Trophoblast cell (in vitro differentiated cells and primary cell): ENCODE results near the gene DNAH10.
"Not testable (repeated sequence)": the region's sequence is repeated elsewhere in the genome, so short reads cannot be mapped to it uniquely, and the experiment has no call there.

Experiments used
- DNase-seq, 2 donors: peaks; one replicate each; pipeline ENCODE4 v3.0.0-alpha.2; 2016
- H2AFZ ChIP-seq: 2 replicates; pipeline ENCODE4 v1.6.1; 2013; ENCODE audit warnings: low read length, moderate library complexity, mild to moderate bottlenecking; ENCODE audit not compliant: insufficient read depth, poor library complexity
- H2AK5ac ChIP-seq: 2 replicates; pipeline ENCODE4 v1.6.1; 2013; ENCODE audit warnings: mild to moderate bottlenecking, low read length
- H2BK120ac ChIP-seq: 2 replicates; pipeline ENCODE4 v1.6.1; 2013; ENCODE audit warnings: low read length, mild to moderate bottlenecking, moderate library complexity; ENCODE audit not compliant: insufficient read depth, poor library complexity
- H2BK12ac ChIP-seq: 2 replicates; pipeline ENCODE4 v1.6.1; 2013; ENCODE audit warnings: mild to moderate bottlenecking, low read length, moderate library complexity
- H2BK5ac ChIP-seq: 2 replicates; pipeline ENCODE4 v1.6.1; 2013; ENCODE audit warnings: low read length, low read depth, moderate library complexity, mild to moderate bottlenecking; ENCODE audit not compliant: poor library complexity
- H3K14ac ChIP-seq: 2 replicates; pipeline ENCODE4 v1.6.1; 2013; ENCODE audit warnings: mild to moderate bottlenecking, low read length
- H3K18ac ChIP-seq: 2 replicates; pipeline ENCODE4 v1.6.1; 2013; ENCODE audit warnings: mild to moderate bottlenecking, low read length
- H3K23ac ChIP-seq: 2 replicates; pipeline ENCODE4 v1.6.1; 2013; ENCODE audit warnings: low read length
- H3K27ac ChIP-seq: 2 replicates; pipeline ENCODE4 v1.5.1; 2013; ENCODE audit warnings: low read depth, mild to moderate bottlenecking, inconsistent platforms, low read length, moderate library complexity
- H3K27me3 ChIP-seq: 2 replicates; pipeline ENCODE4 v1.6.1; 2013; ENCODE audit warnings: inconsistent platforms, mild to moderate bottlenecking, low read length, moderate library complexity; ENCODE audit not compliant: insufficient read depth
- H3K36me3 ChIP-seq, 2 experiments: 1 replicate in 1 of 2; 2 replicates in 1 of 2; pipeline ENCODE4 v1.6.1; 2013; ENCODE audit warnings: low read length in 2 of 2, mild to moderate bottlenecking in 2 of 2, moderate library complexity in 1 of 2; ENCODE audit not compliant: insufficient read depth in 2 of 2, control insufficient read depth in 1 of 2
- H3K4ac ChIP-seq: 2 replicates; pipeline ENCODE4 v1.6.1; 2013; ENCODE audit warnings: low read depth, mild to moderate bottlenecking, low read length, moderate library complexity
- H3K4me1 ChIP-seq, 2 experiments: 1 replicate in 1 of 2; 2 replicates in 1 of 2; pipeline ENCODE4 v1.6.1; 2013; ENCODE audit warnings: low read length in 2 of 2, mild to moderate bottlenecking in 2 of 2, moderate library complexity in 1 of 2; ENCODE audit not compliant: insufficient read depth in 2 of 2, control insufficient read depth in 1 of 2
- H3K4me2 ChIP-seq: 2 replicates; pipeline ENCODE4 v1.6.1; 2013; ENCODE audit warnings: inconsistent platforms, mild to moderate bottlenecking, low read length, moderate library complexity
- H3K4me3 ChIP-seq: 2 replicates; pipeline ENCODE4 v1.5.1; 2013; ENCODE audit warnings: mild to moderate bottlenecking, low read depth, low read length, inconsistent platforms
- H3K79me1 ChIP-seq: one replicate; pipeline ENCODE4 v1.6.1; 2013; ENCODE audit warnings: low read length
- H3K79me2 ChIP-seq: 2 replicates; pipeline ENCODE4 v1.6.1; 2013; ENCODE audit warnings: low read length, mild to moderate bottlenecking; ENCODE audit not compliant: control insufficient read depth, insufficient read depth, poor library complexity
- H3K9ac ChIP-seq: 2 replicates; pipeline ENCODE4 v1.6.1; 2013; ENCODE audit warnings: mild to moderate bottlenecking, low read length
- H3K9me3 ChIP-seq: 2 replicates; pipeline ENCODE4 v1.6.1; 2013; ENCODE audit warnings: low read depth, mild to moderate bottlenecking, control low read depth, inconsistent platforms, low read length; ENCODE audit not compliant: insufficient read depth
- H4K12ac ChIP-seq: 2 replicates; pipeline ENCODE4 v1.6.1; 2013; ENCODE audit warnings: low read depth, mild to moderate bottlenecking, low read length, moderate library complexity
- H4K8ac ChIP-seq: 2 replicates; pipeline ENCODE4 v1.6.1; 2013; ENCODE audit warnings: low read depth, mild to moderate bottlenecking, low read length, moderate library complexity
- H4K91ac ChIP-seq: one replicate; pipeline ENCODE4 v1.6.1; 2013; ENCODE audit warnings: low read depth, mild to moderate bottlenecking, low read length, moderate library complexity
- WGBS: extraction: QIAGEN DNeasy Blood & Tissue Kit; methylation state at CpG from one replicate; pipeline ENCODE4 v1.1.7; 2013; ENCODE audit warnings: missing lambda C conversion rate; ENCODE audit not compliant: insufficient read length, insufficient coverage; ENCODE audit errors: extremely low coverage; 5-methylcytosine and 5-hydroxymethylcytosine counted together

DNAH10 gene

GRCh38 chr12:123947531-123947930, 185.4 kb downstream of the DNAH10 start:
- not testable (repeated sequence) for H3K79me1 ChIP-seq, H3K4me2 ChIP-seq, H2BK5ac ChIP-seq, H4K8ac ChIP-seq, H2BK120ac ChIP-seq, H3K4me1 ChIP-seq, H3K4me3 ChIP-seq, H4K91ac ChIP-seq, H3K23ac ChIP-seq, H3K4ac ChIP-seq, H3K27ac ChIP-seq, H4K12ac ChIP-seq, H3K9me3 ChIP-seq, H3K27me3 ChIP-seq, H2BK12ac ChIP-seq, H2AK5ac ChIP-seq, H3K79me2 ChIP-seq, H3K14ac ChIP-seq, H2AFZ ChIP-seq, DNase-seq, H3K9ac ChIP-seq, H3K18ac ChIP-seq
- no CpG with 5 or more reads among the region's 7 CpGs for WGBS
- peaks cover 25 to 28% of the 10 kb centered on the region in 2 experiments for H3K36me3 ChIP-seq

GRCh38 chr12:123948401-123948795, 186.3 kb downstream of the DNAH10 start:
- H2AK5ac ChIP-seq = no peak overlapping the region
- no CpG with 5 or more reads among the region's 11 CpGs for WGBS

GRCh38 chr12:123948796-123949769, 187.0 kb downstream of the DNAH10 start:
- H3K4me3 ChIP-seq = no peak overlapping the region
- H4K91ac ChIP-seq = no peak overlapping the region
- no peak for DNase-seq
- no peaks in the 10 kb centered on the region for H3K4me1 ChIP-seq
- H4K12ac ChIP-seq = no peak overlapping the region
- H3K27me3 ChIP-seq = no peaks in the 10 kb centered on the region
- no peak overlapping the region for H2AK5ac ChIP-seq
- no peak overlapping the region for H2BK12ac ChIP-seq
- H3K9ac ChIP-seq = no peak overlapping the region
- H4K8ac ChIP-seq = no peak overlapping the region
- no peaks in the 10 kb centered on the region for H3K79me2 ChIP-seq
- no peak overlapping the region for H3K18ac ChIP-seq
- H3K4ac ChIP-seq = no peak overlapping the region
- no peak overlapping the region for H3K27ac ChIP-seq
- no peak overlapping the region for H3K14ac ChIP-seq
- no peak overlapping the region for H2BK120ac ChIP-seq
- H3K79me1 ChIP-seq = no peaks in the 10 kb centered on the region
- H2BK5ac ChIP-seq = no peak overlapping the region
- H3K23ac ChIP-seq = no peak overlapping the region
- H2AFZ ChIP-seq = no peak overlapping the region
- no peak overlapping the region for H3K4me2 ChIP-seq
- no CpG with 5 or more reads among the region's 19 CpGs for WGBS
- H3K9me3 ChIP-seq = no peaks in the 10 kb centered on the region
- H3K36me3 ChIP-seq = peaks cover 14 to 15% of the 10 kb centered on the region in 2 experiments

More at GRCh38 chr12:123948401-123948795, 186.3 kb downstream of the DNAH10 start:
- Histone ChIP-seq H4K91ac (no peak overlapping the region), H3K9ac (no peak overlapping the region), H2AFZ (no peak overlapping the region), H2BK120ac (no peak overlapping the region), H3K4me1 (no peaks in the 10 kb centered on the region), H3K79me2 (no peaks in the 10 kb centered on the region), H3K4me3 (no peak overlapping the region), H4K12ac (no peak overlapping the region), H3K18ac (no peak overlapping the region), H3K36me3 (peaks cover 19 to 21% of the 10 kb centered on the region in 2 experiments), H3K27ac (no peak overlapping the region), H3K9me3 (peaks cover 3% of the 10 kb centered on the region), H3K79me1 (no peaks in the 10 kb centered on the region), H3K14ac (no peak overlapping the region), H4K8ac (no peak overlapping the region), H2BK12ac (no peak overlapping the region), H3K4me2 (no peak overlapping the region), H3K27me3 (no peaks in the 10 kb centered on the region), H3K23ac (no peak overlapping the region), H2BK5ac (no peak overlapping the region), H3K4ac (no peak overlapping the region)
- DNase-seq = no peak

- Histone ChIP-seq H2BK5ac (no peak overlapping the region), H3K36me3 (peaks cover 9 to 10% of the 10 kb centered on the region in 2 experiments)
- WGBS = no CpG with 5 or more reads among the region's 15 CpGs
These were observed 187.7 kb downstream of the DNAH10 start for GRCh38 chr12:123949770-123950165.

More at GRCh38 chr12:123949770-123950165, 187.7 kb downstream of the DNAH10 start:
- no peak overlapping the region for H4K8ac ChIP-seq
- no peaks in the 10 kb centered on the region for H3K27me3 ChIP-seq
- no peak overlapping the region for H3K23ac ChIP-seq
- no peak overlapping the region for H4K12ac ChIP-seq
- H2BK12ac ChIP-seq = no peak overlapping the region
- no peak overlapping the region for H2AK5ac ChIP-seq
- no peak overlapping the region for H3K27ac ChIP-seq
- no peak overlapping the region for H2BK120ac ChIP-seq
- DNase-seq = no peak
- no peaks in the 10 kb centered on the region for H3K9me3 ChIP-seq
- no peaks in the 10 kb centered on the region for H3K4me1 ChIP-seq
- H3K79me1 ChIP-seq = no peaks in the 10 kb centered on the region
- H3K4ac ChIP-seq = no peak overlapping the region
- H2AFZ ChIP-seq = no peak overlapping the region
- no peak overlapping the region for H4K91ac ChIP-seq
- H3K18ac ChIP-seq = no peak overlapping the region
- H3K14ac ChIP-seq = no peak overlapping the region
- no peak overlapping the region for H3K4me2 ChIP-seq
- H3K4me3 ChIP-seq = no peak overlapping the region
- no peaks in the 10 kb centered on the region for H3K79me2 ChIP-seq
- H3K9ac ChIP-seq = no peak overlapping the region
